H9 (cell line): ENCODE measurements around the gene SLC37A2. TPM values are rescaled to one million over a fixed set of nuclear protein-coding genes. Genes with fewer than 3 reads are reported as not detected.

Experiments
- DNase-seq: peaks from one replicate; pipeline ENCODE4 v3.0.0-alpha.2; 2017
- H2AFZ ChIP-seq: one replicate; pipeline ENCODE4 v1.6.1; 2013; ENCODE audit warnings: mild to moderate bottlenecking, low read length, control low read depth, moderate library complexity
- H2AK5ac ChIP-seq: 2 replicates; pipeline ENCODE4 v1.6.1; 2013; ENCODE audit warnings: low read length, control low read depth, mixed read lengths; ENCODE audit not compliant: insufficient read length
- H2BK120ac ChIP-seq: one replicate; pipeline ENCODE4 v1.6.1; 2013; ENCODE audit warnings: low read depth, mild to moderate bottlenecking, low read length, control low read depth, inconsistent platforms; ENCODE audit not compliant: poor library complexity, severe bottlenecking
- H2BK12ac ChIP-seq: 2 replicates; pipeline ENCODE4 v1.6.1; 2013; ENCODE audit warnings: low read length, control low read depth, mixed read lengths, low read depth; ENCODE audit not compliant: insufficient read length
- H2BK15ac ChIP-seq: 2 replicates; pipeline ENCODE4 v1.6.1; 2013; ENCODE audit warnings: low read depth, low read length, control low read depth
- H2BK20ac ChIP-seq: one replicate; pipeline ENCODE4 v1.6.1; 2013; ENCODE audit warnings: low read depth, mild to moderate bottlenecking, low read length, control low read depth, inconsistent platforms; ENCODE audit not compliant: poor library complexity, severe bottlenecking
- H2BK5ac ChIP-seq: 2 replicates; pipeline ENCODE4 v1.6.1; 2013; ENCODE audit warnings: low read length, control low read depth, mixed read lengths; ENCODE audit not compliant: insufficient read length
- H3K14ac ChIP-seq: 2 replicates; pipeline ENCODE4 v1.6.1; 2013; ENCODE audit warnings: low read length, control low read depth; ENCODE audit not compliant: insufficient read depth
- H3K18ac ChIP-seq: 2 replicates; pipeline ENCODE4 v1.6.1; 2013; ENCODE audit warnings: low read depth, mild to moderate bottlenecking, mixed read lengths, low read length, control low read depth; ENCODE audit not compliant: insufficient read length
- H3K23ac ChIP-seq: 2 replicates; pipeline ENCODE4 v1.6.1; 2013; ENCODE audit warnings: low read length, control low read depth, mixed read lengths, low read depth; ENCODE audit not compliant: insufficient read length
- H3K23me2 ChIP-seq: 2 replicates; pipeline ENCODE4 v1.6.1; 2013; ENCODE audit warnings: low read depth, mild to moderate bottlenecking, mixed read lengths, low read length, control low read depth; ENCODE audit not compliant: insufficient read length, poor library complexity, severe bottlenecking
- H3K27ac ChIP-seq: 2 replicates; pipeline ENCODE4 v1.5.1; 2013; ENCODE audit warnings: low read length, control low read depth, mixed read lengths, low read depth; ENCODE audit not compliant: insufficient read length
- H3K27me3 ChIP-seq: 2 replicates; pipeline ENCODE4 v1.6.1; 2013; ENCODE audit warnings: low read length, control low read depth, inconsistent platforms; ENCODE audit not compliant: insufficient read depth
- H3K4ac ChIP-seq: 2 replicates; pipeline ENCODE4 v1.6.1; 2013; ENCODE audit warnings: low read depth, mild to moderate bottlenecking, control low read depth, inconsistent platforms, low read length, moderate library complexity
- H3K4me1 ChIP-seq: 2 replicates; pipeline ENCODE4 v1.6.1; 2013; ENCODE audit warnings: low read length, control low read depth, inconsistent platforms; ENCODE audit not compliant: insufficient read depth
- H3K4me2 ChIP-seq: 2 replicates; pipeline ENCODE4 v1.6.1; 2013; ENCODE audit warnings: low read length, control low read depth, mixed read lengths; ENCODE audit not compliant: insufficient read length, insufficient read depth
- H3K56ac ChIP-seq: 2 replicates; pipeline ENCODE4 v1.6.1; 2013; ENCODE audit warnings: low read depth, mild to moderate bottlenecking, mixed read lengths, low read length, control low read depth; ENCODE audit not compliant: insufficient read length
- H3K79me1 ChIP-seq: 2 replicates; pipeline ENCODE4 v1.6.1; 2013; ENCODE audit warnings: low read depth, mild to moderate bottlenecking, moderate library complexity, low read length, control low read depth, inconsistent platforms; ENCODE audit not compliant: insufficient read depth, poor library complexity, severe bottlenecking
- H3K79me2 ChIP-seq: 2 replicates; pipeline ENCODE4 v1.6.1; 2013; ENCODE audit warnings: low read length, control low read depth, inconsistent platforms; ENCODE audit not compliant: insufficient read depth
- H3K9ac ChIP-seq: 2 replicates; pipeline ENCODE4 v1.6.1; 2013; ENCODE audit warnings: low read length, control low read depth, mixed read lengths; ENCODE audit not compliant: insufficient read length; ENCODE audit errors: extremely low read depth
- H3K9me3 ChIP-seq: one replicate; pipeline ENCODE4 v1.6.1; 2013; ENCODE audit warnings: low read depth, low read length, inconsistent platforms; ENCODE audit not compliant: control insufficient read depth
- H3T11ph ChIP-seq: one replicate; pipeline ENCODE4 v1.6.1; 2013; ENCODE audit warnings: mild to moderate bottlenecking, low read length, control low read depth, inconsistent platforms
- H4K20me1 ChIP-seq: one replicate; pipeline ENCODE4 v1.6.1; 2013; ENCODE audit not compliant: control insufficient read depth, insufficient read length, insufficient read depth
- H4K5ac ChIP-seq: 2 replicates; pipeline ENCODE4 v1.6.1; 2013; ENCODE audit warnings: low read depth, mild to moderate bottlenecking, mixed read lengths, low read length, control low read depth; ENCODE audit not compliant: insufficient read length
- H4K8ac ChIP-seq: replicated peaks from 2 replicates; pipeline ENCODE4 v1.6.1; 2013; ENCODE audit warnings: low read length, control low read depth, mixed read lengths, low read depth; ENCODE audit not compliant: insufficient read length
- H4K91ac ChIP-seq: 2 replicates; pipeline ENCODE4 v1.6.1; 2013; ENCODE audit warnings: low read depth, mild to moderate bottlenecking, moderate library complexity, mixed read lengths, low read length, control low read depth; ENCODE audit not compliant: insufficient read length
- H3K27ac Mint-ChIP-seq, 3 experiments: 2 replicates in 2 of 3; 3 replicates in 1 of 3; pipeline ENCODE4 v1.8.0; 2020 to 2021; ENCODE audit warnings: mixed read lengths in 3 of 3, mild to moderate bottlenecking in 1 of 3, moderate library complexity in 1 of 3
- H3K27me3 Mint-ChIP-seq: 2 replicates; pipeline ENCODE4 v1.8.0; 2021; ENCODE audit warnings: low read depth, mild to moderate bottlenecking, moderate library complexity, mixed read lengths
- H3K36me3 Mint-ChIP-seq, 3 experiments: 2 replicates in 2 of 3; 3 replicates in 1 of 3; pipeline ENCODE4 v1.8.0; 2020 to 2021; ENCODE audit warnings: low read depth in 3 of 3, mixed read lengths in 3 of 3; ENCODE audit not compliant: insufficient read depth in 1 of 3
- H3K4me1 Mint-ChIP-seq, 2 experiments: 2 replicates each; pipeline ENCODE4 v1.8.0; 2020; ENCODE audit warnings: mixed read lengths in 2 of 2
- H3K4me3 Mint-ChIP-seq, 2 experiments: 2 replicates in 1 of 2; 3 replicates in 1 of 2; pipeline ENCODE4 v1.8.0; 2020 to 2021; ENCODE audit warnings: mild to moderate bottlenecking in 2 of 2, mixed read lengths in 2 of 2, moderate library complexity in 1 of 2
- H3K9me3 Mint-ChIP-seq, 2 experiments: 2 replicates in 1 of 2; 3 replicates in 1 of 2; pipeline ENCODE4 v1.8.0; 2020; ENCODE audit warnings: mild to moderate bottlenecking in 2 of 2, mixed read lengths in 2 of 2, moderate library complexity in 1 of 2
- CTCF ChIP-seq: fragments of 200-600 bp; sonication (generic); conservative IDR thresholded peaks from 3 replicates; pipeline ENCODE4 v1.8.0; 2021; ENCODE audit warnings: antibody characterized with exemption, mild to moderate bottlenecking
- WGBS: extraction: QIAGEN DNeasy Blood & Tissue Kit; methylation state at CpG from one replicate; pipeline ENCODE4 v1.1.7; 2013; ENCODE audit warnings: missing lambda C conversion rate, low lambda C conversion rate, mixed read lengths; ENCODE audit not compliant: insufficient read length; ENCODE audit errors: extremely low coverage; 5-methylcytosine and 5-hydroxymethylcytosine counted together
- total RNA-seq: library from RNA; stranded (reverse); gene quantifications from 2 replicates; pipeline ENCODE4 v1.2.1, GENCODE V29; 2021

The SLC37A2 gene
- total RNA-seq, 1 experiment from 2014 or later = 1.2 TPM

- H2AK5ac ChIP-seq = no peak overlapping the region
- no peak overlapping the region for H3K23ac ChIP-seq
- Mint-ChIP-seq H3K36me3 (peaks cover 0 to 2% (median 0%) of the 10 kb centered on the region in 3 experiments; a peak in 1 of 7 replicates), H3K4me3 (no peak overlapping the region), H3K27me3 (peaks cover 15% of the 10 kb centered on the region), H3K9me3 (no peaks in the 10 kb centered on the region), H3K4me1 (peaks cover 3 to 6% of the 10 kb centered on the region in 2 experiments), H3K27ac (no peak overlapping the region)
- H3K4ac ChIP-seq = no peak overlapping the region
- DNase-seq = no peak
- H2AFZ ChIP-seq = no peak overlapping the region
- no peak overlapping the region for H4K5ac ChIP-seq
- H2BK20ac ChIP-seq = no peak overlapping the region
- no peak overlapping the region for H2BK12ac ChIP-seq
- TF ChIP-seq CTCF = no peak
- WGBS = no CpG with 5 or more reads among the region's 12 CpGs
- no peaks in the 10 kb centered on the region for H4K20me1 ChIP-seq
- H3K4me1 ChIP-seq = no peaks in the 10 kb centered on the region
- H3K79me1 ChIP-seq = no peaks in the 10 kb centered on the region
- H3K27me3 ChIP-seq = no peaks in the 10 kb centered on the region
- H3K56ac ChIP-seq = no peak overlapping the region
- no peaks in the 10 kb centered on the region for H3K9me3 ChIP-seq
- no peaks in the 10 kb centered on the region for H3K23me2 ChIP-seq
- H3K27ac ChIP-seq = no peak overlapping the region
- H3K9ac ChIP-seq = no peak overlapping the region
- H2BK15ac ChIP-seq = no peak overlapping the region
- H3K14ac ChIP-seq = no peak overlapping the region; the same call in 1 of the 2 replicates
- no peak overlapping the region for H3K4me2 ChIP-seq
- no peak overlapping the region for H4K91ac ChIP-seq
- no peak overlapping the region for H3T11ph ChIP-seq
- no peak overlapping the region for H2BK120ac ChIP-seq
- H2BK5ac ChIP-seq = no peak overlapping the region
- no peak overlapping the region for H3K18ac ChIP-seq
- no peaks in the 10 kb centered on the region for H3K79me2 ChIP-seq
- no peak overlapping the region for H4K8ac ChIP-seq
These were observed 17.4 kb downstream of the SLC37A2 start for GRCh38 chr11:125080531-125080911.
